Measurements from ENCODE around the gene RASSF1. TPM values are rescaled to one million over a fixed set of nuclear protein-coding genes. Genes with fewer than 3 reads are reported as not detected.

The RASSF1 gene
- total RNA-seq (17.6 TPM), polyA plus RNA-seq (40.3 TPM)
- long read RNA-seq, donor 1: 0 reads
- long read RNA-seq, donor 2, transcript RASSF1-201 (5 exons, 1,757 nt): major isoform, 18 of 118 reads
- long read RNA-seq, donor 2, partial matches to known transcripts: 66 of 118 reads
- long read RNA-seq, donor 2, other reads (novel, unspliced or antisense): 33 of 118 reads
- long read RNA-seq, donor 3, transcript RASSF1-201 (5 exons, 1,757 nt): major isoform, 12 of 13 reads
- long read RNA-seq, donor 3, partial matches to known transcripts: 0 of 13 reads
- long read RNA-seq, donor 3, other reads (novel, unspliced or antisense): 0 of 13 reads
- long read RNA-seq, donor 4, transcript RASSF1-201 (5 exons, 1,757 nt): major isoform, 6 of 8 reads
- long read RNA-seq, donor 4, partial matches to known transcripts: 0 of 8 reads
- long read RNA-seq, donor 4, other reads (novel, unspliced or antisense): 0 of 8 reads
- long read RNA-seq, donor 5, transcript RASSF1-201 (5 exons, 1,757 nt): major isoform, 9 of 37 reads
- long read RNA-seq, donor 5, partial matches to known transcripts: 24 of 37 reads
- long read RNA-seq, donor 5, other reads (novel, unspliced or antisense): 0 of 37 reads
- long read RNA-seq, donor 6, partial matches to known transcripts: 9 of 15 reads
- long read RNA-seq, donor 6, other reads (novel, unspliced or antisense): 0 of 15 reads
- long read RNA-seq, donor 7, transcript RASSF1-201 (5 exons, 1,757 nt): major isoform, 8 of 8 reads
- long read RNA-seq, donor 7, partial matches to known transcripts: 0 of 8 reads
- long read RNA-seq, donor 7, other reads (novel, unspliced or antisense): 0 of 8 reads
- long read RNA-seq, donor 8, partial matches to known transcripts: 0 of 5 reads
- long read RNA-seq, donor 8, other reads (novel, unspliced or antisense): 0 of 5 reads
- long read RNA-seq, donor 9, transcript RASSF1-201 (5 exons, 1,757 nt): major isoform, 8 of 8 reads
- long read RNA-seq, donor 9, partial matches to known transcripts: 0 of 8 reads
- long read RNA-seq, donor 9, other reads (novel, unspliced or antisense): 0 of 8 reads
- long read RNA-seq, donor 10, transcript RASSF1-201 (5 exons, 1,757 nt): major isoform, 8 of 9 reads
- long read RNA-seq, donor 10, partial matches to known transcripts: 0 of 9 reads
- long read RNA-seq, donor 10, other reads (novel, unspliced or antisense): 0 of 9 reads

DNA sequence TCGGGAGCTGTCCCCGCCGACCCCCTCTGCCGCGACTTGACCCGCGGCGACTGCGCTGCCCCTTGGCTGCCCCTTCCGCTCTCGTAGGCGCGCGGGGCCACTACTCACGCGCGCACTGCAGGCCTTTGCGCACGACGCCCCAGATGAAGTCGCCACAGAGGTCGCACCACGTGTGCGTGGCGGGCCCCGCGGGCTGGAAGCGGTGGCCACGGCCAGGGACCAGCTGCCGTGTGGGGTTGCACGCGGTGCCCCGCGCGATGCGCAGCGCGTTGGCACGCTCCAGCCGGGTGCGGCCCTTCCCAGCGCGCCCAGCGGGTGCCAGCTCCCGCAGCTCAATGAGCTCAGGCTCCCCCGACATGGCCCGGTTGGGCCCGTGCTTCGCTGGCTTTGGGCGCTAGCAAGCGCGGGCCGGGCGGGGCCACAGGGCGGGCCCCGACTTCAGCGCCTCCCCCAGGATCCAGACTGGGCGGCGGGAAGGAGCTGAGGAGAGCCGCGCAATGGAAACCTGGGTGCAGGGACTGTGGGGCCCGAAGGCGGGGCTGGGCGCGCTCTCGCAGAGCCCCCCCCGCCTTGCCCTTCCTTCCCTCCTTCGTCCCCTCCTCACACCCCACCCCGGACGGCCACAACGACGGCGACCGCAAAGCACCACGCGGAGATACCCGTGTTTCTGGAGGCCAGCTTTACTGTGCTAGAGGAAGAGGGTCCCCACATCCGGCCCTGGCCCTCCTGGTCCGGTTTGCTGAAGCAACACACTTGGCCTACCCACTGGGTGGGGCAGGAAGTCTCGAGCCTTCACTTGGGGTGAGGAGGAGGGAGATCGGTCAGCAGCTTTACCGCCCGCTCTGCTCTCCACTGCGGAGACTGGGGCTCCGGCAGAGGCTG lies at the start of gene RASSF1:
TSS of gene RASSF1 (minus strand) at position 389 of the 882 bp plus-strand sequence. CDS start at position 358, 31 bp downstream.
- peak in 2 of 9 donors; percentile 51 to 66 for DNase-seq (ENCODE audit: low read depth in 6 of 9, low spot score in 9 of 9)
- Histone ChIP-seq H3K9me3 (ENCODE audit: control insufficient read depth in 2 of 2, insufficient read depth in 1 of 2, low read length in 1 of 2) (peaks cover 0 to 4% of the 10 kb centered on the region in 2 donors), H3K4me3 (ENCODE audit: low read length in 2 of 2) (peak within 1 kb of the TSS; percentile 16 to 31), H3K4me1 (ENCODE audit: control insufficient read depth in 2 of 2, insufficient read depth in 2 of 2, low read length in 2 of 2) (peaks cover 27 to 56% of the 10 kb centered on the region in 2 donors), H3K36me3 (ENCODE audit: control insufficient read depth in 2 of 2, insufficient read depth in 2 of 2, low read length in 1 of 2) (no peaks in the 10 kb centered on the region), H3K27ac (ENCODE audit: low read depth in 1 of 2, low read length in 1 of 2) (peak within 1 kb of the TSS; percentile 51 to 77), H3K27me3 (ENCODE audit: control insufficient read depth in 2 of 2, insufficient read depth in 1 of 2, low read length in 1 of 2) (peaks cover 0 to 37% of the 10 kb centered on the region in 2 donors)
- WGBS: 3% methylated on average over 85 of the region's 85 CpGs

- H3K27me3 ChIP-seq (ENCODE audit: control insufficient read depth in 2 of 2, insufficient read depth in 1 of 2, low read length in 1 of 2): no peaks in the 10 kb centered on the region
- no peaks in the 10 kb centered on the region for H3K4me1 ChIP-seq (ENCODE audit: control insufficient read depth in 2 of 2, insufficient read depth in 2 of 2, low read length in 2 of 2)
- DNase-seq (ENCODE audit: low read depth in 6 of 9, low spot score in 9 of 9): no peak
- 95% methylated on average over 6 of the region's 6 CpGs for WGBS
- H3K9me3 ChIP-seq (ENCODE audit: control insufficient read depth in 2 of 2, insufficient read depth in 1 of 2, low read length in 1 of 2): no peaks in the 10 kb centered on the region
- H3K27ac ChIP-seq (ENCODE audit: low read depth in 1 of 2, low read length in 1 of 2): no peak overlapping the region
- no peak overlapping the region for H3K4me3 ChIP-seq (ENCODE audit: low read length in 2 of 2)
- no peaks in the 10 kb centered on the region for H3K36me3 ChIP-seq (ENCODE audit: control insufficient read depth in 2 of 2, insufficient read depth in 2 of 2, low read length in 1 of 2)
These were observed 48.8 kb upstream of the RASSF1 start for GRCh38 chr3:50389414-50389767.

GRCh38 chr3:50388720-50389413 lies 48.2 kb upstream of the RASSF1 start:
- Histone ChIP-seq H3K27ac (ENCODE audit: low read depth in 1 of 2, low read length in 1 of 2) (no peak overlapping the region), H3K27me3 (ENCODE audit: control insufficient read depth in 2 of 2, insufficient read depth in 1 of 2, low read length in 1 of 2) (no peaks in the 10 kb centered on the region), H3K4me3 (ENCODE audit: low read length in 2 of 2) (no peak overlapping the region), H3K36me3 (ENCODE audit: control insufficient read depth in 2 of 2, insufficient read depth in 2 of 2, low read length in 1 of 2) (no peaks in the 10 kb centered on the region), H3K4me1 (ENCODE audit: control insufficient read depth in 2 of 2, insufficient read depth in 2 of 2, low read length in 2 of 2) (no peaks in the 10 kb centered on the region), H3K9me3 (ENCODE audit: control insufficient read depth in 2 of 2, insufficient read depth in 1 of 2, low read length in 1 of 2) (no peaks in the 10 kb centered on the region)
- no peak for DNase-seq (ENCODE audit: low read depth in 6 of 9, low spot score in 9 of 9)
- WGBS: 91% methylated on average over 22 of the region's 22 CpGs

DNA sequence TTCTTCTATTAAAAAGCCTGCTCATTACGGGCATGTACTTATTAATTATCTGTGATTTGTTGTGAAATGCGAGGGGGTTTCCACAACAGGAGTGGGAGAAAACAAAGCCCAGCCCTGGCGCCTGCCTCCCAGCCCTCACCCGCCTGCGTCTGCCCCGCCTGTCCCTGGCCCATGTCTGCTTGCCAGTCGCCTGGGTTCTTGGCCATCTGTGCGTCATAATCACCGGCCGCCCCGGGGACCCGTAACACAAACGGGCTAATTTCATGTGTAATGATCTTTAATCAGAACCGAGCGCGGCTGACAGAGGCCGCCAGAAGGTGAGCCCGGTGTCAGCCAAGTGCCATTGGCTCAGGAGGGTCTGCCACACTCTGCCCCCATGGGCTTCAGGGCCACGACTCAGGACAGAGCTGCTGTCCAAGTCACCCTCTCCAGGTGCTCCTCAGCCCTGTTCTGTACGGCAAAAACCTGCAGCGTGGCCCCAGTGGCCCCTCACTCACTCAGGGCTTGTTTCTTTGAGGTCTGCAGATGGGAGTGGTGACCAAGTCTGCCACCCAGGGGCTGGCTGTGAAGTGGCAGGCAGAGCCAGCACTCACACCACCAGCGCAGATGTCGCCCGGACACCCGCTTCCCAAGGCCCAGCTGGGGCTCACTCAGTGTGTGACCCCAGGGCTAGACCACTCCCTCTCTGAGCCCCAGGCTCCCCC lies 47.5 kb upstream of the RASSF1 start:
- no peak overlapping the region for H3K4me3 ChIP-seq (ENCODE audit: low read length in 2 of 2)
- WGBS: 89% methylated on average over 25 of the region's 25 CpGs
- H3K27me3 ChIP-seq (ENCODE audit: control insufficient read depth in 2 of 2, insufficient read depth in 1 of 2, low read length in 1 of 2): no peaks in the 10 kb centered on the region
- H3K27ac ChIP-seq (ENCODE audit: low read depth in 1 of 2, low read length in 1 of 2): no peak overlapping the region
- no peaks in the 10 kb centered on the region for H3K9me3 ChIP-seq (ENCODE audit: control insufficient read depth in 2 of 2, insufficient read depth in 1 of 2, low read length in 1 of 2)
- DNase-seq (ENCODE audit: low read depth in 6 of 9, low spot score in 9 of 9): no peak
- H3K4me1 ChIP-seq (ENCODE audit: control insufficient read depth in 2 of 2, insufficient read depth in 2 of 2, low read length in 2 of 2): no peaks in the 10 kb centered on the region
- no peaks in the 10 kb centered on the region for H3K36me3 ChIP-seq (ENCODE audit: control insufficient read depth in 2 of 2, insufficient read depth in 2 of 2, low read length in 1 of 2)

DNA sequence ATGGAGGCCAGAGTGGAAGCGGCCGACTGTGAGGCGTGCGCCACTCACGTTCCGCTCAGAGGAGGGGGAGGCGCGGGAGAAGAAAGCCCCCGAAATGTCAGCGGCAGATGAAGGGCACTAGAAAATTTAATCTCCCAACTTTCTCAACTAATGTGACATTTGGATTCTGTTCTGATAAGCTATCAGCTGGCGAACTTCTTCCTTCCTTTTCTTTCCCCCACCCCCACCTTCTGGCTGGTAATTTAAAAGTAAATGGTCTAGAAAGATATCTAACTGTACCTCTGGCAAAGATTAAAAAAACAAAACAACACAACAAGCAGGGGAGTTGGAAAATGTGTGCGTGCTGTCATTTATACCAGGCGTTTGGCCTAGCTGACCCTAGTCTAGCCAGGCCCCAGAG lies 45.1 kb upstream of the RASSF1 start:
- H3K27ac ChIP-seq (ENCODE audit: low read depth in 1 of 2, low read length in 1 of 2): no peak overlapping the region
- peaks cover 0 to 2% of the 10 kb centered on the region in 2 donors for H3K4me1 ChIP-seq (ENCODE audit: control insufficient read depth in 2 of 2, insufficient read depth in 2 of 2, low read length in 2 of 2)
- H3K36me3 ChIP-seq (ENCODE audit: control insufficient read depth in 2 of 2, insufficient read depth in 2 of 2, low read length in 1 of 2): no peaks in the 10 kb centered on the region
- peaks cover 0 to 3% of the 10 kb centered on the region in 2 donors for H3K9me3 ChIP-seq (ENCODE audit: control insufficient read depth in 2 of 2, insufficient read depth in 1 of 2, low read length in 1 of 2)
- WGBS: 64% methylated on average over 13 of the region's 13 CpGs
- DNase-seq (ENCODE audit: low read depth in 6 of 9, low spot score in 9 of 9): no peak
- H3K27me3 ChIP-seq (ENCODE audit: control insufficient read depth in 2 of 2, insufficient read depth in 1 of 2, low read length in 1 of 2): no peaks in the 10 kb centered on the region
- H3K4me3 ChIP-seq (ENCODE audit: low read length in 2 of 2): no peak overlapping the region

GRCh38 chr3:50383750-50384149 lies 43.1 kb upstream of the RASSF1 start:
- no peak for DNase-seq (ENCODE audit: low read depth in 6 of 9, low spot score in 9 of 9)
- 95% methylated on average over 6 of the region's 6 CpGs for WGBS
- Histone ChIP-seq H3K9me3 (ENCODE audit: control insufficient read depth in 2 of 2, insufficient read depth in 1 of 2, low read length in 1 of 2) (peaks cover 0 to 3% of the 10 kb centered on the region in 2 donors), H3K27me3 (ENCODE audit: control insufficient read depth in 2 of 2, insufficient read depth in 1 of 2, low read length in 1 of 2) (no peaks in the 10 kb centered on the region), H3K27ac (ENCODE audit: low read depth in 1 of 2, low read length in 1 of 2) (no peak overlapping the region), H3K4me1 (ENCODE audit: control insufficient read depth in 2 of 2, insufficient read depth in 2 of 2, low read length in 2 of 2) (peaks cover 0 to 2% of the 10 kb centered on the region in 2 donors), H3K36me3 (ENCODE audit: control insufficient read depth in 2 of 2, insufficient read depth in 2 of 2, low read length in 1 of 2) (no peaks in the 10 kb centered on the region), H3K4me3 (ENCODE audit: low read length in 2 of 2) (no peak overlapping the region)

DNA sequence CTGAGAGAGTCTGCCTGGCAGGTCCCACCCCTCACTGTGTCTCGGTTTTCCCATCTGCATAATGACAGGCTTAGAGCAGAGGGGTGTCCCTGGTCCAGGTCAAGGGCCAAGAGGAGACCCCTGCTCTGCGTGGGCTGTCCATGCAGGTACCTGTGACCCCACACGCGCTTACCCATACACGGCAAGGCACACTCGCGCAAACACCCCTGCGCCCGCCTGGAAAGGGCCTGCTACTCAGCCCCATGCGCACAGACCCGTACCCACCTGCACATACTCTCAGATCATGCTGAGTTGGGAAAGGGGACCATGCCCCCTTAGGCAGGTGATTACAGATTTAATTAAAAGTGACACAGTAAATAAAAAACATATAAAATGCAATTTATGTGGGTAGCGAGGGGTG lies 42.1 kb upstream of the RASSF1 start:
- Histone ChIP-seq H3K27ac (ENCODE audit: low read depth in 1 of 2, low read length in 1 of 2) (no peak overlapping the region), H3K4me1 (ENCODE audit: control insufficient read depth in 2 of 2, insufficient read depth in 2 of 2, low read length in 2 of 2) (peaks cover 0 to 2% of the 10 kb centered on the region in 2 donors), H3K9me3 (ENCODE audit: control insufficient read depth in 2 of 2, insufficient read depth in 1 of 2, low read length in 1 of 2) (peaks cover 0 to 3% of the 10 kb centered on the region in 2 donors), H3K36me3 (ENCODE audit: control insufficient read depth in 2 of 2, insufficient read depth in 2 of 2, low read length in 1 of 2) (no peaks in the 10 kb centered on the region), H3K27me3 (ENCODE audit: control insufficient read depth in 2 of 2, insufficient read depth in 1 of 2, low read length in 1 of 2) (no peaks in the 10 kb centered on the region), H3K4me3 (ENCODE audit: low read length in 2 of 2) (no peak overlapping the region)
- DNase-seq (ENCODE audit: low read depth in 6 of 9, low spot score in 9 of 9): no peak
- WGBS: 96% methylated on average over 12 of the region's 12 CpGs

Measured in thymus (tissue), 14 donors.